Upper lobe of right lung (tissue), 1 donor: Measurements from ENCODE around the gene C3orf49. TPM values are rescaled to one million over a fixed set of nuclear protein-coding genes. Genes with fewer than 3 reads are reported as not detected.

Experiments used
- ATAC-seq: fragments of 200-7000 bp; cut with Tn5 transposase; one replicate; pipeline ENCODE4 v1.9.1; 2020; ENCODE audit warnings: mild to moderate bottlenecking, moderate library complexity
- DNase-seq: peaks from one replicate; pipeline ENCODE4 v3.0.0-alpha.2; 2020
- H3K27ac ChIP-seq: fragments of 200-600 bp; one replicate; pipeline ENCODE4 v1.8.0; 2022
- H3K27me3 ChIP-seq: fragments of 200-600 bp; one replicate; pipeline ENCODE4 v1.8.0; 2022; ENCODE audit warnings: mild to moderate bottlenecking
- H3K36me3 ChIP-seq: fragments of 200-600 bp; one replicate; pipeline ENCODE4 v1.8.0; 2022
- H3K4me1 ChIP-seq: fragments of 200-600 bp; one replicate; pipeline ENCODE4 v1.8.0; 2022
- H3K4me3 ChIP-seq: fragments of 200-600 bp; one replicate; pipeline ENCODE4 v1.8.0; 2022; ENCODE audit warnings: mild to moderate bottlenecking
- H3K9me3 ChIP-seq: fragments of 200-600 bp; one replicate; pipeline ENCODE4 v1.8.0; 2022
- CTCF ChIP-seq: fragments of 200-600 bp; IDR thresholded peaks from one replicate; pipeline ENCODE4 v1.8.0; 2022; ENCODE audit warnings: antibody characterized with exemption
- intact Hi-C: fragments of 100-400 bp; cut with DNase I; formaldehyde crosslinking; loops from one replicate; pipeline ENCODE4 v1.11.0; 2022
- total RNA-seq: library from RNA; stranded (reverse); fragmentation: NEBNext Ultra II Directional; extraction: Animal tissue kit (Norgen Biotek cat#: 25700); gene quantifications from one replicate; pipeline ENCODE4 v1.2.1, GENCODE V29; 2021
- donor health status: DM: no; HTN: yes; CAD: no; lungs with severe emphysema.

C3orf49 gene
- total RNA-seq, 1 donor from 2014 or later: not detected

GRCh38 chr3:63851287-63851686, 32.2 kb downstream of the C3orf49 start:
- no peaks in the 10 kb centered on the region for H3K4me1 ChIP-seq
- H3K27ac ChIP-seq: no peak overlapping the region
- H3K4me3 ChIP-seq: no peak overlapping the region
- H3K9me3 ChIP-seq: no peaks in the 10 kb centered on the region
- TF ChIP-seq CTCF: no peak
- DNase-seq: no peak
- H3K27me3 ChIP-seq: no peaks in the 10 kb centered on the region
- no peaks in the 10 kb centered on the region for H3K36me3 ChIP-seq
- intact Hi-C loops: no loop called here
- no peak for ATAC-seq

DNA sequence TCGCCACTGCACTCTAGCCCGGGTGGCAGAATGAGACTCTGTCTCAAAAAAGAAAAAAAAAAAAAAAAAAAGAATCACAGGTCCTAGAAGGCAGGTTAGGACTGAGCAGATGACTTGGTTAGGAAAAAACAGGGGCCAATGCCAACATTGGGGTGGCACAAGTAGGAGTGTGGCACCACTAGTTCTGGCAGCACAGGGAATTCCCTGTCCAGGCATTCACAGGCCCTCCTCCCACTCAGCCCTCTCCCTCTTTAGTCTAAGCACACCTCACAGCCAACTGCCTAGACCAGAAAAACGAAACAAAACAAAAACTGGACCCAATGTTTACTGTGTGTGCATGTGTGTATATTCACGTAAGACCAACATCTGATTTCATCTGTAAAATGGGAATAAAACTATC, 34.0 kb downstream of the C3orf49 start:
- peak; percentile 41 for ATAC-seq
- no peaks in the 10 kb centered on the region for H3K9me3 ChIP-seq
- no peak overlapping the region for H3K4me3 ChIP-seq
- no peaks in the 10 kb centered on the region for H3K36me3 ChIP-seq
- no peak for TF ChIP-seq CTCF
- intact Hi-C loops: no loop called here
- no peak overlapping the region for H3K27ac ChIP-seq
- H3K27me3 ChIP-seq: no peaks in the 10 kb centered on the region
- H3K4me1 ChIP-seq: no peaks in the 10 kb centered on the region
- no peak for DNase-seq

DNA sequence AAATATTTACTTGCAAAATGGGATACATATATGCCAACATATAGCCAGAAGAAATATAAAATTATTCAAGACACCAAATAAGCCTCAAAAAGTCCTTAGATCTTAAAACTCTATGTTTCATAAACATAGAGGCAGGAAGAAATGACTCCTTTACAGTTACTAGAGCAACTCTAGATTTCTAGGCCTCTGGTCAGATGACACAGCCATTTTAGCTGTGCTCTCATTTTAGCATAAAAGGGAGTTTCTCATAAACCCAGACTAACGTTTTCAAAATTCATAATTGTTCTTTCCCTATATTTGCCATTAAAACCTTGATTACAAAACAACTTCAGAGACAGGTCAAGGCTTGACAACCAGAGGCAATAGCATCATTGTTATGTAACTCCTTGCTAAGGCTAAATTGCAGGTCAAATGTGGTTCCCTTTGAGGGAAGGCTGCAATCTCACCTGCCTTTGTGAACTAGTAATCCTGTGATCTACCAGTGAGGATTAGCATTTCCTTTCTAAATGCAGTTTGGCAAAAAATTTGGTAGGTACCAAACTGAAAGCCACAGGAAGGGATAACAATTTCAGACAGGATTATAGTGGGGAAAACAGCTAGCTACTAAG, 36.3 kb downstream of the C3orf49 start:
- no peak for DNase-seq
- no peak for ATAC-seq

DNA sequence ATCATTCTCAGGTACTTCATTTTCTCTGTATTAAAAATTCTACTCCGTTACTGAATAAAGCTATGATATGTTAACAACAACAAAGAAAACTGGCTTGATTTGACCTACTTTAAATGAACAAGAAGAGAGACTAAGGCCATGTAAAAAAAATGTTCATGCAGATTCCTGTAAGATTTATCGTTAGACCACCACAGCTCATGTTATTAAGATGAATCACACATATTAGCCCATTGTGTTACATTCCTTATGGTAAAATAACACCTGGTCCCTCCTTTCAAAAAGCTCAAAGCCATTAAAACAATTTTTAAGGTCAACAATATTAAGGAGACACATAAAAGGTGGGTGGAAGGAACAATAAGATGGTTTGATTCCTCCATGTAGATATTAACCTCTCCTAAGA, 38.2 kb downstream of the C3orf49 start:
- no peak for ATAC-seq
- intact Hi-C loops: no loop called here

More for the DNA sequence above, 36.3 kb downstream of the C3orf49 start:
- Histone ChIP-seq H3K4me1 (no peaks in the 10 kb centered on the region), H3K9me3 (no peaks in the 10 kb centered on the region), H3K27ac (no peak overlapping the region), H3K27me3 (no peaks in the 10 kb centered on the region), H3K4me3 (no peak overlapping the region), H3K36me3 (no peaks in the 10 kb centered on the region)
- intact Hi-C loops: no loop called here
- TF ChIP-seq CTCF: no peak

DNA sequence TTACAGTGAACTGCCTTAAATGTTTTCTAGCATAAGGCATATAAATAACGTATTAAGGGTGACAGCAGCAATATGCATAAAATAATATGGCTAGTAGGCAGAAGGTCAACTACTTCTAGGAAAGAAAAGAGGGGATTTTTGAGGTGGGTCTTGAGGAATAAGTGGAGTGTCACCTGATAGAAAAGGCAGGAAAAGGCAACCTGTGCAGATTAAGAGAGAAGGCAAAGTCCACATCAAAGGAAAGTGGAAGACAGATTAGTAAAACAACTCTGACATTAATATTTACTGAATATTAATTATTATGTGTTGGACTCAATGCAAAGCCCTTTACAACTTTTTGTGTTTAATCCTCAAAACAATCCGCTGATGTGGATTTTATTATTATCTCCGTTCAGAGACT, 41.7 kb downstream of the C3orf49 start:
- H3K27me3 ChIP-seq: no peaks in the 10 kb centered on the region

More for the DNA sequence above, 38.2 kb downstream of the C3orf49 start:
- Histone ChIP-seq H3K27me3 (no peaks in the 10 kb centered on the region), H3K4me1 (peaks cover 6% of the 10 kb centered on the region), H3K27ac (no peak overlapping the region), H3K9me3 (no peaks in the 10 kb centered on the region), H3K36me3 (no peaks in the 10 kb centered on the region), H3K4me3 (no peak overlapping the region)
- DNase-seq: no peak
- no peak for TF ChIP-seq CTCF

More for the DNA sequence above, 41.7 kb downstream of the C3orf49 start:
- DNase-seq (no peak), ATAC-seq (no peak)
- Histone ChIP-seq H3K36me3 (no peaks in the 10 kb centered on the region), H3K9me3 (no peaks in the 10 kb centered on the region), H3K4me1 (peaks cover 12% of the 10 kb centered on the region), H3K4me3 (no peak overlapping the region), H3K27ac (no peak overlapping the region)
- TF ChIP-seq CTCF: no peak
- intact Hi-C loops: no loop called here
